HK-2 (cell line): ENCODE results near the gene RHOT1.
"Not testable (repeated sequence)": the region's sequence is repeated elsewhere in the genome, so short reads cannot be mapped to it uniquely, and the experiment has no call there.

Experiments
- DNase-seq: peaks from one replicate; pipeline ENCODE4 v3.0.0-alpha.2; 2018; ENCODE audit not compliant: unreplicated experiment

RHOT1 gene

GRCh38 chr17:32227910-32228309, 85.6 kb downstream of the RHOT1 start:
- DNase-seq: no peak

- DNase-seq: no peak
Measured at GRCh38 chr17:32235588-32235987, 93.3 kb downstream of the RHOT1 start.

DNA sequence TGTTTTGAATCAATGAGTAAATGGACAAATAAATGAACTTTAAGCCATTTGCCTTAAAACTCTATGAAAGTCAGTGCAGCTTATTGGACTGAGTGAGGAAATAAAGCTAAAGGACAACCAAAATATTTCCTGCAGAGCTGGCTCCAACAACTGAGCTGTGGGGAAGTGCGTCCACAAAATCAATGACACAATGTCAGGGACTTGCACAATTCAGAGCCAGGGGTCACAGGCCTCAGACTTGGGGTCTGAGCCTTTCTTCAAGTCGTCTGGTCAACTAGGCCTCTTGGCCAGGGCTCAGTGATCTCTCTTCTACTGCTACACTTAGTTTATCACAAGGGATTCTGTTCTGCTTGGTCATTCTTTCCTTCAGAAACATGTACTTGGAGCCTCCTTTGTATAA, 97.2 kb downstream of the RHOT1 start:
- DNase-seq: no peak

- DNase-seq: no peak
Measured at GRCh38 chr17:32240750-32241149, 98.4 kb downstream of the RHOT1 start.

- no peak for DNase-seq
Measured at GRCh38 chr17:32241640-32242039, 99.3 kb downstream of the RHOT1 start.

- no peak for DNase-seq
Measured at GRCh38 chr17:32249475-32249874, 107.2 kb downstream of the RHOT1 start.

- peak; percentile 71 for DNase-seq
Measured at GRCh38 chr17:32253117-32253611, 110.9 kb downstream of the RHOT1 start.

- DNase-seq: no peak
Measured at GRCh38 chr17:32256012-32256700, 113.9 kb downstream of the RHOT1 start.

- DNase-seq: no peak
Measured at GRCh38 chr17:32256701-32257019, 114.4 kb downstream of the RHOT1 start.

DNA sequence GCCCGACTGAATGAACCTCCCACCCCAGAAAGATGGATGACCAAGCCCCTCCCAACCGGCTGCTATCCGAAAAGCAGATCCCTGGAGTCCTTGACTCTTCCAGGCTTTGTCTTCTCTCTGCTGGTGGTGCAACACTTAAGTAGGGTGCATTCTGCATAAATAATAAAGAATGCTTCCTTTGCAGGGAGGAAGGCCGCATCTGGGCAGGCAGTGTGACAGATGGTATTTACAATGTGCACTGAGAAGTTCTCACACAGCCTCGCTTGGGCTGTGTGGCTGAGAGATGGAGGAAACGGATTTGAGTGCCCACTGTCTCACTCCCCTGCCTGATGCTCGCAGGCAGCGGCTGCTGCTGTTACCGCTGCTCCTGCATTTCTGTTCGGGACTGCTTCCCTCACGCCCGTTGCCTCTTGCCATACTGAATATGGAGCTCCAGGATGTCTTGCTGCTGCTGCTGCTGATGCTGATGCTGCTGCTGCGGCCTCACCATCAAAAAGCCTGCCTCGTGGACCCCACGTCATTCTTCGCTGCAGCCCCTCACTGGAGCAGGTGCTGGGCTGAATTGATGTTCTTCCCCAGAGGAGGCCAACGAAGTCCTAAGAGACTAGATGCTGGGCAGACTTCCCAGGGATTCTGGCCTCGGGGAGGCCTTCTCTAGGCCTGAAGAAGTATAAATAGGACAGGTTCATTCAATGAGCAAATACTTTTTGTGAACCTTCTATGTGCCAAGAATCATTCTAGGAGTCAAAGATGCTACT, 116.3 kb downstream of the RHOT1 start:
- DNase-seq: no peak

DNA sequence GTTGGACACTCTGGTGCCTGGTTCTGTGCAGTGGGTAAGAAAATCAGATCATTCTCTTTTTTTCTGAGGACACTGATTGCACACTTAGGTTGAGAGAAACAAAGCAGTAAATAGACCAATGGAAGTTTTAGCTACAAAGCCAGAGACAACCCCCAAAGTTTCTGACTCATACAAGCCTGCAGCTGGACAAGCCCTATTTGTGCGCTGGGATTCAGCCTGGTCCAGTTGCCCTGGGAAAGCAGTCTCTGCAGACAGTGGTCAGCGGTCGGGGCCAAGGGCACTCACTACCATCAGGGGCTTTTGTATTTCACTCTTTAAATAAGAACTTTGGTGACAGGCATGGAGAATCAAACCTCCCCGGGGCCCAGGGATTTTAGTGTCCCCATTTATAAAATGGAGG, 117.3 kb downstream of the RHOT1 start:
- DNase-seq: no peak

DNA sequence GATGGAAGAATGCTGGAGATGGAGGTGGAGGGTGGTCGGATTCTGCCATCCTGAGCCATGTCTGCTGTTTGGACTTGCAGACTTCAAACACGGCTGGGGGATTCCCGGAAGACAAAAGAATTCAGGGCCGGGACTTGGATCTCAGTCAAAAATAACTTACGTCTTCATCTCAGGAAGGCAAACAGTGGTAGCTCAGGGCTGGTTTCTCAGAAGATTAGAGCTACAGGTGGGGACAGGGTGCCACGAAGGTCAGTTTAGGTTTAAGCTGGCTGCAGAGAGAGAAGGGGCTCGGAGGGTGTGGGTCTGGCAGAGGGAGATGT, 119.1 kb downstream of the RHOT1 start:
- DNase-seq: no peak

- DNase-seq: no peak
Measured at GRCh38 chr17:32261936-32262510, 119.7 kb downstream of the RHOT1 start.

GRCh38 chr17:32263515-32263914, 121.2 kb downstream of the RHOT1 start:
- DNase-seq: not testable (repeated sequence)

DNA sequence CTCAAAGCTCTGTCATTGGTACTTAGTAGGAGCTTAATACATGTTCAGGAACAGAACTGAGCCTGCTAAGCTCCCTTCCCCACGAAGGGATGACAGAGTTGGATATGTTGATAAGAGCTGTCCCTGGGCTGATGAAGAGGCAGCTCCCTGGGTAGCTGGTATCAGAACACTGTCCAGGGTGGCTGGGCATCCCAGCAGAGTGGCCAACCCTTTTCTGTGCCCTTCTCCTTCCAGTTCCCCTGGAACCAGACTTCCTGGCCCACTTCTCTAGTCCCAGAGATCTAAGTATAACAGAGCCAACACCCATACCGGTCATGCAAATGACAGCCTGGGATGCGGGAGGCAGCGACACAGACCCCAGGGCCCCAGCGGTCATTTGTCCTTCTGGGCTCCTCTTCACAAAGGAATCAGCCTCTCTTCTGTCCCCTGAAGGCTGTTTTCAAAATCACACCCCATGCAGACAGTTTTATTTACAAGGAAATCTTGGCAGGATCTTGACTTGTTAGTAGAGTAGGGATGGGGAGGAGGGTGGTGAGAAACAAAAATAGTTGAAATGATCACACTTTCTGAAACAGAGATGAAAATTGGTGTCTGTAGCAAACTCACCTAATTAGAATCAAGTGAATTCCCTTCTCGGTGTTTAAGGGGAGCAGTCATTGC, 122.0 kb downstream of the RHOT1 start:
- DNase-seq: no peak

DNA sequence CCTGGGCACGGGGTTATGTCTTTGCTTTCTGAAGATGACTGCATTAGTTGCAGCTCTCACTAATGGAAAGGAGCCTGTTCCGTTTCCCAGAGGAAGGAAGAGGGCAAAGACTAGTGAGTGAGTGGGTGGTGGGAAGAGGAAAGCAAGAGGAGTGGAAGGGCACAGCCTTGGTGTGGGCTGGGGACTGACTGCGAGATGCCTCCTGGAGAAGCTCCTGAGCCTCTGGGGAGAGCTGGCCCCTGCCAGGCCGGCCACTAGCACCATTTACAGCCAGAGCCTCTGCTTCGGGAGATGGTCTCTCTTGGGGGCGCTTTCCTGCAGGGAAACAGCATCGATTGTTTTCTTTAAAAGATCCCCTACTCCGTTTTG, 122.5 kb downstream of the RHOT1 start:
- no peak for DNase-seq

DNA sequence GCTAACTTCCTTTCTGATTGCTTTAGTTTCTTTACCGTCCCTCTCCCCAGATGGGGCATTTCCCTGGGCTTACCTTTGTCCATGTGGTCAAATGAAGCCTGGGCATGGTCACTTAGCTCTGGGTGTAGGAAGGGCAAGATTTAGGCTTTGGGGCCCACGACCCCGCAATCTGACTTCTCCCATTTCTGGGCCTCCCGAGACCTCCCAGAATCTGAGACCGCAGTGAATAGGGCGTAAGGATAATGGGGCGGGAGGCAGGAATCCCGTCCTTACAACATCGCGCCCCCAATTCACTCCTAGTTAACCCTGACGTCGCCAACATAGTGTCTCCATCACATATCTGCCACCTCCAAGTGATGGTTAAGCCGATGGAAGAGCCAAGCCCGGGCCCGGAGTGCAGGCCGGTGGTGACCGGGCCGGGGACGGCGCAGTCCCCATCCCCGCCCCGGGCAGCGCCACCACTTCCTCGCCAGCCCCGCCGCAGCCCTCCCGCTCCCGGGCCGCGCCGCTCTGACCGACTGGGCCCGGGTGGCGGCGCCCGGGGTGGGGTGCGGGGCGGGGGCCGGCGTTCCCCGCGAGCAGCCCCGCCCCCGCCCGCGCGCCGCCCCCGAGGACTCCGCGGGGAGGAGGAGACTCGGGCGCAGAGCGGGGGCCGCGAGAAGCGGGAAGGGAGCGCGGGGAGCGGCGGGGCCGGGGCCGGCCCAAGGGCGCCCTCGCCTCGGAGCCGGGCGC, 123.1 kb downstream of the RHOT1 start, which contains the start of gene RHBDL3:
TSS of gene RHBDL3 (plus strand) at position 641 of the 732 bp plus-strand sequence. CDS start 358 bp downstream, outside the sequence.
- no peak for DNase-seq

DNA sequence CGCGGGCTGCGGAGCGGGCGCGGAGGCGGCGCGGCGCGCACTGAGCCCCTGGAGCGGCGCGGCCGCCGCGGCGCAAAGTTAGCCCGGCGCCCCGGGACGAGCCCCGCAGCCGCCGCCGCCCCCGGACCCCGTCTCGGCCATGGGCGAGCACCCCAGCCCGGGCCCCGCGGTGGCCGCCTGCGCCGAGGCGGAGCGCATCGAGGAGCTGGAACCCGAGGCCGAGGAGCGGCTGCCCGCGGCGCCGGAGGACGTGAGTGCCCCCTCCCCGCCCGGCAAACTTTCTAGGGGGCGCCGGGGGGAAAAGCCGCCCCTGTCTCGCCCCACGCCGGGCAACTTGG, 123.7 kb downstream of the RHOT1 start:
- DNase-seq: no peak

DNA sequence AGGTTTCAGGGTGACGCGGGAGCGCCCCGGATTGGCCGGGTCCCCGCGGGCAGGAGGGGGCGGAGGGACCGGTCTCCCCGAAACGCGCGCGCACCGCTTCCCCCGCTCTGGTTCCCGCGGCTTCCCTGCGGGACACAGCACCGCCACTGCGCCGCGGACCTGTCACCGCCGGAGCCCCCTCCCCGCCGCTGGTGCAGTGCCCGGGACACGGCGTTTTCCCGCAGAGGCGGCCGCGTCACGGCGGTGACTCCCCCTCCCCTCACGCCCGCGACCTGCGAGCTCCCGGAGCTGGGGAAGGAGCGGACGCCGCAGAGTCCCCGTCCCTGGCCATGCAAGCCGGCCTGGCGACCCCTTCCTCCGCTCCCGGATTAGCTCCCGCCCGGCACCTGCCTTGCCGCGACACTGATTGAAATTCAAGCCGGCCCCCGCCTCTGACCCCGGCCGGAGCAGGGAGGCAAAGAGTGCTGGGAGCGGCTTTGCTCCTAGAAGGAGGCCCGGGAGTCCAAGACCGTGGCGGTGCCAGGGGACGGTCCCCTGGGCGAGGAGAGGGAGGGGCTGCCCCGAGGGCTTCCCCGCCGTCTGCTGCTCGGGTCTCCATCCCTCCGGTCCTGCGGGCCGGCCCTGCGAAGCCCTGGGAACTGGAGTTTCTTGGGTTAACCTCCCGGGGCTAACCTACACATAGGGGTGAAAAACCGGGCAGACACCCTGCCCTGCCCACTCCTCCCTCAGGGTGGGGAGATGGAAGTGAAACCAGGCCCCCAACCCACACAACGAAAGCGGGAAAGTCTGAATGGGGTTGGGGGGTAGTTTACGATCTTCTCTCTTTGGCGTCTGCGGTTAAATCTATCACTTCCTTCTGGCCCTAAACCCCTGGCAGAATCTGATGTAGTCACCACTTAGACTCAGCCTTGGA, 124.3 kb downstream of the RHOT1 start:
- no peak for DNase-seq

GRCh38 chr17:32267690-32268205, 125.4 kb downstream of the RHOT1 start:
- DNase-seq: peak; percentile 37
